Endothelial cell of umbilical vein (primary cell): ENCODE data around the gene SLC22A9. TPM values are rescaled to one million over a fixed set of nuclear protein-coding genes. Genes with fewer than 3 reads are reported as not detected.

ENCODE experiments used
- BruUV-seq: library from RNA; stranded (reverse); fragments of 400-500 nt; replicated peaks from 2 replicates; lab custom pipeline; 2021; lab: Mats Ljungman, UMichigan
- CTCF ChIA-PET: fragments of 300-600, 350-600 bp; sonication (Branson Sonifier 250); formaldehyde crosslinking; loops from one replicate; lab custom pipeline; 2021; ENCODE audit warnings: antibody characterized with exemption, inconsistent platforms; lab: Charles Lee
- POLR2A ChIA-PET: fragments of 300-600, 350-600 bp; sonication (Branson Sonifier 250); formaldehyde crosslinking; loops from one replicate; lab custom pipeline; 2021; ENCODE audit warnings: antibody characterized with exemption, inconsistent platforms; lab: Charles Lee
- DNase-seq: peaks from one replicate; pipeline ENCODE4 v3.0.0-alpha.2; 2011; ENCODE audit warnings: low read depth, low spot score
- FAIRE-seq: peaks from 2 replicates; lab custom pipeline; 2011; peaks lifted over from hg19 to GRCh38; lab: Jason Lieb, UNC
- H2AFZ ChIP-seq: 2 replicates; pipeline ENCODE4 v1.6.0; 2012; ENCODE audit warnings: low read depth, low read length, control low read depth, inconsistent platforms
- H3K27ac ChIP-seq: 2 replicates; pipeline ENCODE4 v1.5.1; 2011; ENCODE audit warnings: low read depth, mild to moderate bottlenecking, control low read depth, low read length, moderate library complexity; ENCODE audit not compliant: insufficient read depth
- H3K27me3 ChIP-seq, 2 experiments: 2 replicates each; pipeline versions ENCODE4 v1.6.0 to v1.6.1; 2011; ENCODE audit warnings: low read length in 2 of 2, mixed read lengths in 1 of 2; ENCODE audit not compliant: control insufficient read depth in 2 of 2, insufficient read depth in 2 of 2
- H3K36me3 ChIP-seq, 2 experiments: 2 replicates in 1 of 2; 3 replicates in 1 of 2; pipeline ENCODE4 v1.5.1; 2011; ENCODE audit warnings: low read length in 2 of 2, mild to moderate bottlenecking in 1 of 2, moderate library complexity in 1 of 2; ENCODE audit not compliant: control insufficient read depth in 2 of 2, insufficient read depth in 2 of 2; ENCODE audit errors: extremely low read depth in 1 of 2
- H3K4me1 ChIP-seq: 3 replicates; pipeline ENCODE4 v1.5.1; 2011; ENCODE audit warnings: mild to moderate bottlenecking, low read length; ENCODE audit not compliant: control insufficient read depth, insufficient read depth; ENCODE audit errors: extremely low read depth
- H3K4me2 ChIP-seq: 2 replicates; pipeline ENCODE4 v1.6.1; 2011; ENCODE audit warnings: low read length, control low read depth, mixed read lengths; ENCODE audit not compliant: insufficient read depth
- H3K4me3 ChIP-seq, 3 experiments: fragments of 200-600 bp in 1 of 3; sonication (generic), shearing (Covaris generic) in 1 of 3; replicated peaks in 1 of 3; 2 replicates each; pipeline ENCODE4 v1.5.1; 2011 to 2016; ENCODE audit warnings: control low read depth in 3 of 3, low read length in 3 of 3, mild to moderate bottlenecking in 2 of 3, inconsistent platforms in 1 of 3, low read depth in 1 of 3, moderate library complexity in 1 of 3; ENCODE audit not compliant: insufficient read depth in 1 of 3
- H3K79me2 ChIP-seq: 2 replicates; pipeline ENCODE4 v1.6.0; 2012; ENCODE audit warnings: low read length, inconsistent platforms; ENCODE audit not compliant: control insufficient read depth, insufficient read depth
- H3K9ac ChIP-seq: replicated peaks from 2 replicates; pipeline ENCODE3; 2011; ENCODE audit warnings: low read length, control low read depth; ENCODE audit not compliant: insufficient read depth; ENCODE audit errors: extremely low read depth
- H3K9me1 ChIP-seq: replicated peaks from 3 replicates; pipeline ENCODE4 v1.6.0; 2011; ENCODE audit warnings: mild to moderate bottlenecking, low read length; ENCODE audit not compliant: control insufficient read depth, insufficient read depth; ENCODE audit errors: extremely low read depth
- H3K9me3 ChIP-seq: replicated peaks from 2 replicates; pipeline ENCODE4 v1.5.1; 2012; ENCODE audit warnings: low read length, inconsistent platforms; ENCODE audit not compliant: control insufficient read depth, insufficient read depth
- H4K20me1 ChIP-seq: replicated peaks from 2 replicates; pipeline ENCODE3; 2011; ENCODE audit warnings: mild to moderate bottlenecking, low read length; ENCODE audit not compliant: control insufficient read depth, insufficient read depth; ENCODE audit errors: extremely low read depth
- EZH2 ChIP-seq: IDR thresholded peaks from 2 replicates; pipeline ENCODE4 v1.6.1; 2012; ENCODE audit warnings: borderline replicate concordance, low read depth, mild to moderate bottlenecking, moderate library complexity, low read length, inconsistent platforms; ENCODE audit not compliant: severe bottlenecking
- FOS ChIP-seq: IDR thresholded peaks from 2 replicates; pipeline ENCODE4 v1.6.1; 2011; ENCODE audit warnings: mild to moderate bottlenecking, low read length, moderate library complexity, borderline replicate concordance; ENCODE audit not compliant: insufficient read depth
- GATA2 ChIP-seq: IDR thresholded peaks from 2 replicates; pipeline ENCODE4 v1.7.0; 2011; ENCODE audit warnings: low read depth, mild to moderate bottlenecking, moderate library complexity, mixed read lengths, low read length; ENCODE audit not compliant: insufficient read length, insufficient read depth
- JUN ChIP-seq: IDR thresholded peaks from 2 replicates; pipeline ENCODE4 v1.6.1; 2011; ENCODE audit warnings: borderline replicate concordance, low read depth; ENCODE audit not compliant: insufficient read length, insufficient read depth
- MYC ChIP-seq: IDR thresholded peaks from one replicate; pipeline ENCODE4 v1.6.1; 2011; ENCODE audit warnings: mild to moderate bottlenecking, low read depth, low read length
- POLR2A ChIP-seq: IDR thresholded peaks from 2 replicates; pipeline ENCODE4 v1.6.1; 2012; ENCODE audit warnings: low read depth, mild to moderate bottlenecking, control low read depth, low read length
- POLR2AphosphoS5 ChIP-seq: IDR thresholded peaks from 2 replicates; pipeline ENCODE4 v1.6.1; 2012; ENCODE audit warnings: low read depth, mild to moderate bottlenecking, control low read depth, low read length, moderate library complexity; ENCODE audit not compliant: insufficient read depth
- dilution Hi-C: fragments of 300-500 bp; cut with MboI; formaldehyde crosslinking; loops from one replicate; pipeline ENCODE4 v1.15.0; 2019; ENCODE audit warnings: low sequenced_read_pairs; ENCODE audit not compliant: extremely low pct_ligation_motif_present
- intact Hi-C: fragments of 100-400 bp; cut with micrococcal nuclease; formaldehyde crosslinking; loops from one replicate; pipeline ENCODE4 v1.10.0; 2022
- polyA plus RNA-seq, 4 experiments: library from polyadenylated mRNA; depleted of rRNA in 3 of 4; stranded (reverse) in 3 of 4; unstranded in 1 of 4; fragments of >200 nt; gene quantifications; 2 replicates each; pipeline versions ENCODE4 v1.2.1 to v1.2.3, GENCODE V29; 2011 to 2012; ENCODE audit warnings: missing spikeins in 1 of 4
- total RNA-seq: library from RNA; stranded (reverse); gene quantifications from 2 replicates; pipeline ENCODE4 v1.2.3, GENCODE V29; 2021
- TF ChIP-seq, protein P1 (sequence below), 2 donors: IDR thresholded peaks; 1 replicate in 1 of 2; 2 replicates in 1 of 2; pipeline ENCODE4 v1.5.1; 2011; ENCODE audit warnings: low read length in 2 of 2, mild to moderate bottlenecking in 2 of 2, moderate library complexity in 2 of 2, control low read depth in 1 of 2, inconsistent platforms in 1 of 2, low read depth in 1 of 2; ENCODE audit not compliant: insufficient read depth in 1 of 2; ENCODE audit errors: extremely low read depth in 1 of 2
- TF ChIP-seq, protein P2 (sequence below): IDR thresholded peaks from 2 replicates; pipeline ENCODE4 v1.6.1; 2011; ENCODE audit not compliant: insufficient read depth, insufficient read length

Gene SLC22A9
- total and polyA plus RNA-seq, 2 donors (not counting 3 experiments of a cell fraction or from before 2014, with no cell fraction given) = not detected

DNA sequence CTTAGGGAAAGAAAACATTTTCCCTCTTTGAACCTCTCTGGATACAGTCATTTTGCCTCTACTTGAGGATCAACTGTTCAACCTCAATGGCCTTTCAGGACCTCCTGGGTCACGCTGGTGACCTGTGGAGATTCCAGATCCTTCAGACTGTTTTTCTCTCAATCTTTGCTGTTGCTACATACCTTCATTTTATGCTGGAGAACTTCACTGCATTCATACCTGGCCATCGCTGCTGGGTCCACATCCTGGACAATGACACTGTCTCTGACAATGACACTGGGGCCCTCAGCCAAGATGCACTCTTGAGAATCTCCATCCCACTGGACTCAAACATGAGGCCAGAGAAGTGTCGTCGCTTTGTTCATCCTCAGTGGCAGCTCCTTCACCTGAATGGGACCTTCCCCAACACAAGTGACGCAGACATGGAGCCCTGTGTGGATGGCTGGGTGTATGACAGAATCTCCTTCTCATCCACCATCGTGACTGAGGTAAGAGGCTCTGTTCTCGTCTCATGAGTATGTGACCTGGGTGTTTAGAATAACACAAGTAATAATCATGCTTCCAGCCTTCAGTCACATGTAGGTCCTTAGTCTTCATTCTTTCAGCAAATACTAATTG, 495 bp downstream of the SLC22A9 start:
- intact Hi-C loops = no loop called here
- TF ChIP-seq GATA2 (no peak), FOS (no peak), JUN (no peak)
- no peak overlapping the region for H3K27ac ChIP-seq
- DNase-seq = no peak
- H3K9me1 ChIP-seq = no peaks in the 10 kb centered on the region
- H2AFZ ChIP-seq = no peak overlapping the region
- H3K4me1 ChIP-seq = no peaks in the 10 kb centered on the region
- H3K4me3 ChIP-seq = no peak overlapping the region
- H3K36me3 ChIP-seq = no peaks in the 10 kb centered on the region
- H3K4me2 ChIP-seq = no peak overlapping the region
- no peaks in the 10 kb centered on the region for H3K79me2 ChIP-seq
- no TSS peak for BruUV-seq
- CTCF ChIA-PET = no interaction called here
- dilution Hi-C loops = no loop called here
- no peaks in the 10 kb centered on the region for H4K20me1 ChIP-seq
- H3K9ac ChIP-seq = no peak overlapping the region
- FAIRE-seq = no peak
- H3K9me3 ChIP-seq = no peaks in the 10 kb centered on the region
- H3K27me3 ChIP-seq = peaks cover 0 to 3% of the 10 kb centered on the region in 2 experiments
- POLR2A ChIA-PET = no interaction called here

GRCh38 chr11:63371396-63371795, 1.8 kb downstream of the SLC22A9 start:
- no peaks in the 10 kb centered on the region for H3K36me3 ChIP-seq
- H3K27me3 ChIP-seq = peaks cover 0 to 3% of the 10 kb centered on the region in 2 experiments
- no peak overlapping the region for H3K4me2 ChIP-seq
- H3K9me1 ChIP-seq = no peaks in the 10 kb centered on the region
- H3K27ac ChIP-seq = no peak overlapping the region
- no TSS peak for BruUV-seq
- no peak overlapping the region for H2AFZ ChIP-seq
- no peak for FAIRE-seq
- no peak for DNase-seq
- no peaks in the 10 kb centered on the region for H3K9me3 ChIP-seq
- H3K79me2 ChIP-seq = no peaks in the 10 kb centered on the region
- TF ChIP-seq POLR2AphosphoS5 (no peak), JUN (no peak), FOS (no peak), MYC (no peak), GATA2 (no peak), EZH2 (no peak), POLR2A (no peak)
- TF ChIP-seq, protein P1, sequence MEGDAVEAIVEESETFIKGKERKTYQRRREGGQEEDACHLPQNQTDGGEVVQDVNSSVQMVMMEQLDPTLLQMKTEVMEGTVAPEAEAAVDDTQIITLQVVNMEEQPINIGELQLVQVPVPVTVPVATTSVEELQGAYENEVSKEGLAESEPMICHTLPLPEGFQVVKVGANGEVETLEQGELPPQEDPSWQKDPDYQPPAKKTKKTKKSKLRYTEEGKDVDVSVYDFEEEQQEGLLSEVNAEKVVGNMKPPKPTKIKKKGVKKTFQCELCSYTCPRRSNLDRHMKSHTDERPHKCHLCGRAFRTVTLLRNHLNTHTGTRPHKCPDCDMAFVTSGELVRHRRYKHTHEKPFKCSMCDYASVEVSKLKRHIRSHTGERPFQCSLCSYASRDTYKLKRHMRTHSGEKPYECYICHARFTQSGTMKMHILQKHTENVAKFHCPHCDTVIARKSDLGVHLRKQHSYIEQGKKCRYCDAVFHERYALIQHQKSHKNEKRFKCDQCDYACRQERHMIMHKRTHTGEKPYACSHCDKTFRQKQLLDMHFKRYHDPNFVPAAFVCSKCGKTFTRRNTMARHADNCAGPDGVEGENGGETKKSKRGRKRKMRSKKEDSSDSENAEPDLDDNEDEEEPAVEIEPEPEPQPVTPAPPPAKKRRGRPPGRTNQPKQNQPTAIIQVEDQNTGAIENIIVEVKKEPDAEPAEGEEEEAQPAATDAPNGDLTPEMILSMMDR (IDR thresholded peaks at IDR 0.05; ENCODE audit: extremely low read depth in 1 of 2, insufficient read depth in 1 of 2, low read depth in 1 of 2, low read length in 2 of 2) = no peak
- TF ChIP-seq, protein P2, sequence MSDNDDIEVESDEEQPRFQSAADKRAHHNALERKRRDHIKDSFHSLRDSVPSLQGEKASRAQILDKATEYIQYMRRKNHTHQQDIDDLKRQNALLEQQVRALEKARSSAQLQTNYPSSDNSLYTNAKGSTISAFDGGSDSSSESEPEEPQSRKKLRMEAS = no peak
- no peaks in the 10 kb centered on the region for H4K20me1 ChIP-seq
- dilution Hi-C loops = no loop called here
- ChIA-PET CTCF (no interaction called here), POLR2A (no interaction called here)
- no peak overlapping the region for H3K4me3 ChIP-seq
- no peak overlapping the region for H3K9ac ChIP-seq
- no peaks in the 10 kb centered on the region for H3K4me1 ChIP-seq
- intact Hi-C loops = no loop called here
